ENCODE measurements around the gene CD47.

DNA sequence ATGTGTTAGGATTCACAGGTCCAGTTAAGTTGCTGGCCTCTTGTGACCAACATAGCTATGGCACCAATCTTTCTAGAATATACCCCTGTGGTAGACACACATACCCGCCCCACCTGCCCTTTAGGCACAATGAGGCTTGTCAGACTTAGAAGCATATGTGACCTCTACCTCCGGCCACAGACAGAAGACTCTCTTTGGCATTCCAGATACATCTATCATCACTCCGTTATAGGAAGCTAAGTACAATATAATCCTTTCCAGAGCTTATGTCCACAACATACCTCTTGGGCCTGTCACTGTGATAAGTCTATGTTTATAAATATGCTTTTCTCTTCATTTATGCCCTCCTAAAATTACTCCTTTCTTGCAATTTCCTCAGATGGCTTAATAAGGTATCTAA lies 39.8 kb downstream of the CD47 start:
- TF ChIP-seq, protein P1, sequence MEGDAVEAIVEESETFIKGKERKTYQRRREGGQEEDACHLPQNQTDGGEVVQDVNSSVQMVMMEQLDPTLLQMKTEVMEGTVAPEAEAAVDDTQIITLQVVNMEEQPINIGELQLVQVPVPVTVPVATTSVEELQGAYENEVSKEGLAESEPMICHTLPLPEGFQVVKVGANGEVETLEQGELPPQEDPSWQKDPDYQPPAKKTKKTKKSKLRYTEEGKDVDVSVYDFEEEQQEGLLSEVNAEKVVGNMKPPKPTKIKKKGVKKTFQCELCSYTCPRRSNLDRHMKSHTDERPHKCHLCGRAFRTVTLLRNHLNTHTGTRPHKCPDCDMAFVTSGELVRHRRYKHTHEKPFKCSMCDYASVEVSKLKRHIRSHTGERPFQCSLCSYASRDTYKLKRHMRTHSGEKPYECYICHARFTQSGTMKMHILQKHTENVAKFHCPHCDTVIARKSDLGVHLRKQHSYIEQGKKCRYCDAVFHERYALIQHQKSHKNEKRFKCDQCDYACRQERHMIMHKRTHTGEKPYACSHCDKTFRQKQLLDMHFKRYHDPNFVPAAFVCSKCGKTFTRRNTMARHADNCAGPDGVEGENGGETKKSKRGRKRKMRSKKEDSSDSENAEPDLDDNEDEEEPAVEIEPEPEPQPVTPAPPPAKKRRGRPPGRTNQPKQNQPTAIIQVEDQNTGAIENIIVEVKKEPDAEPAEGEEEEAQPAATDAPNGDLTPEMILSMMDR (IDR thresholded peaks at IDR 0.05) = no peak
- no peak for TF ChIP-seq EZH2 (IDR thresholded peaks at IDR 0.05; ENCODE audit: borderline replicate concordance, insufficient read depth, low read depth, low read length, poor library complexity, severe bottlenecking)
